Astrocyte of the hippocampus (primary cell): ENCODE measurements around the gene EPHA4.

ENCODE experiments used
- DNase-seq: peaks from one replicate; pipeline ENCODE4 v3.0.0; 2011; ENCODE audit warnings: low read depth, low spot score

Gene EPHA4

DNA sequence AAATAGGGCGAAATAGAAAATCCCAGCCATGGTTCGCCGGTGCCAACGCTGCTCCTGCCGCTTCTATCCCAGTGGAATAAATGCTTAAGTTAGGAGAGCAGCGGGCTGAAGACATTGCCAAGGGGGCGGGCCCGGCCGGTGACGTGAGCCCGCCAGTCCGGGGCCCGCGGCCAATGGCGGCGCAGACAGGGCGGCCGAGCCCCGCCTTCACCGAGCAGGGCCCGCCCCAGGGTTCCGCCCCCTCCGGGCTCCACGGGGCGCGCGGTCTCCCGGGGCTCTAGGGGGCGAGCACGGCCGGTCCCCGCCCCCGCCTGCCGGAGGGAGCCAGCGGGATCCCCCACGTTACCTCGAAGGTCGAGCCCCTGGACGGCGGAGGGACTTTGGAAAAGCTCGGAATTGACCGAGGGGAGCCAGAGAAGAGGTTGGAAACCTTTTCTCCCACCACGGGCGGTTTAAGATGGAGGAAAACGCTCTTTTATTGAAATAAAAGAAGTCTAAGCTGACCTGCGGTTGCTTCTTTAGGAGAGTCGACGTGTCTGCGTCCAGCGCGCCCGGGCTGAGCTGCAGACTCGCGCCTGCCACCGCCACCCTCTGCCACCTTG, at the start of gene EPHA4:
Gene EPHA4 (minus strand): TSS at position 86 of the 602 bp plus-strand sequence. CDS start 56 bp downstream, at position 30.
- DNase-seq, result peak; percentile 98

- no peak for DNase-seq
Measured at GRCh38 chr2:221618007-221618406, 45.9 kb upstream of the EPHA4 start.

DNA sequence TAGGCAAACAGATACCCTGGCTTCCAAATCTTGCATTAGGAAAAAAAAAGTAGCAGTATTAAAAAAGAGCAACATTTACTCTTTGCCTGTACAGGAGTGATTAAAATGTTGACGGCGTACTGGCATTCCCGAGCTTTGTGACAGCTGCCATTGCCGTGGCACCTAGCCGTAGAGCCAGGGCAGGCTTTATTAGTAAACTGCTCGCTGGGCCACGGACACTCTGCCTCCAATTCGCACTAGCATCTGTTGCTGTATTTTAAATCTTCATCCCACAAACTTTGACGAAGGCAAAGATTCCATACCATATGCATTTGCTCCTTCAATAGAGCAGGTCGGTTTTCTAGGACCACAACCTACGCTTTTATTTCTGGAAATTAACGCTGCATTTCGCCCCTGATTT, 44.5 kb upstream of the EPHA4 start:
- no peak for DNase-seq

GRCh38 chr2:221614274-221614673, 42.2 kb upstream of the EPHA4 start:
- DNase-seq, result no peak

GRCh38 chr2:221612800-221613199, 40.7 kb upstream of the EPHA4 start:
- DNase-seq, result no peak

DNA sequence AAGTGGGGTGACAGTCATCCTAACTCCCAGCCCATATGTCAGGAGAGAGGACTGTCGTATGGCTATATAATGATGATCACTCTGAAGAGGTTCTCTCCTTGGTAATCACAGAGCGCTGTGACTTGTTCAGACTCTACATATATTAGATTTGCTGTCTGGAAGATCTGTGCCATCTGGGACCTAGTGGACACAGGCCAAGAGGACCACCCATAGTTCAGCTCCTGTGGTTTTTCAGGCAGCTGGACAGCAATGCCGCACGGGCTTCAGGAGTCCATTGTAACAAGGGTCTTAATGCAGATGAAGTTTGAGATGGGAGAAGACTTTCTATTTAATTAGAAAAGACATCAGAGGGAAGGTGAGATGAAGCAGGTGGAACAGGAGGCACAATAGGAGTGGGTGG, 40.1 kb upstream of the EPHA4 start:
- no peak for DNase-seq

DNA sequence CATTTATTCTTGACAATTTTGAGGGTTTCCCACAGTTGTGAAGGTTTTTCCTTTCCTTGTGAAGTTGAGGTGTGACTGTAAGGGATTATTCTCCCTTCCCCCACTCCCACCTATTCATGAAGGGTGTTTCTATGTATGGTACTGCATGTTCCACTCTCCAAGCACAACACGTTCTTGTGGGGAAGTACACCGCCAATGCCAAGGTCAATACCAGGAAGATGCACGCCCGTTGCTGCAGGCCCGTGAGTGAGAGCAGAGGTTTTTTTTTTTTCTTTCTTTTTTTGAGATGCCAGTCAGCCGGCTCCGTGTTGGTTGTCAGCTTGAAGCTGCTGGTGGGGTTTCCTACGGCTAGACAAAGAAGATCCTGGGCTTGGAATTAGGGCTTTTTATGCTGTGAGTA, 38.6 kb upstream of the EPHA4 start:
- DNase-seq, result no peak

DNA sequence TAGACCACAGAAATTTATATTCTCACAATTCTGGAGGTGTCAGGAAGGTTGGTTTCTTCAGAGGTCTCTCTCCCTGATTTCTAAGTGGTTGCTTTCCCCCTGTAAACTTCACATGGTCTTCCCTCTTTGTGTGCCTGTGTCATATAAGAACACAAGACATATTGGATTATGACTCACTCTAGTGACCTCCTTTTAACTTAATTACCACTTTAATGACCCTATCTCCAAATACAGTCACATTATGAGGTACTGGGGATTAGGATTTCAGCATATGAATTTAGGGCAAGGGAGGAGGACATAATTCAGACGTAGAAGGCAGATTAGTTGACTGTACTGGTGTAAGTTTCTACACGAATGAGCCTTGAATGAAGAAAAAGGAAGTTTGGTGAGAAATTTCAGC, 38.2 kb upstream of the EPHA4 start:
- no peak for DNase-seq

DNA sequence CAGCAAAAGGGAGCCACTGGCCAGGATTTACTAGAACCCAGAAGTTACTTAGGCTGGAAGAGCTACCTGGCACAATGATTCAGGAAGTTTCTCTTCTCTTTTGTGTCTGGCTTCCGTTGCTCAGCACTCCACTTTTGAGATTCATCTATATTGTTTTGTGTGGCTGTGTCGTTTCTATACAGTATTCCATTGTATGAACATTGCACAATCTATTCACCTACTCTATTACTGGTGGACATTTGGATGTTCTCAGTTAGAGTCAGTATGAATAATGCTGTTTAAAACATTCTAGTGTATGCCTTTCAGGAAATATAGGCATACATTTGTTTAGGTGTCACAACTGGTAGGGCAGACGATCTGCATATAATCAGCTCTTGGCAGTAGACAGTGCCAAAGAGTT, 36.3 kb upstream of the EPHA4 start:
- no peak for DNase-seq

DNA sequence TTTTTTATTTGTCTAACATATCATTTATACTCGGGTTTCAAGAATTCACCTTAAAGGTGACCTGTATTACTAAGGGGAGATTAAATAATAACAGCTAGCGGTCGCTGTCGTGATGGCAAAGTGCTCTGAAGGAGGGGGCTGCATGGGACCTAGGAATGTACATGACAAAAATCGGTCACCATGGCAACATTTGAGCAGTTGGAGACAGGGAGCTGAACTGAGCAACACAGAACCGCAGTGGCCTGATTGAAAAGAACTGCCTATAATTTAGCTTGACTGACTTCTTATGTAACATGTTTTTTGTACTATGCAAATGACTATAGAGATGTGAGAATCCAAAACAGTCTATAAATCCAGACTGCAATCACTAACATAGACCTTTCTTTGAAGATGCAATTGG, 34.3 kb upstream of the EPHA4 start:
- peak; percentile 20 for DNase-seq

DNA sequence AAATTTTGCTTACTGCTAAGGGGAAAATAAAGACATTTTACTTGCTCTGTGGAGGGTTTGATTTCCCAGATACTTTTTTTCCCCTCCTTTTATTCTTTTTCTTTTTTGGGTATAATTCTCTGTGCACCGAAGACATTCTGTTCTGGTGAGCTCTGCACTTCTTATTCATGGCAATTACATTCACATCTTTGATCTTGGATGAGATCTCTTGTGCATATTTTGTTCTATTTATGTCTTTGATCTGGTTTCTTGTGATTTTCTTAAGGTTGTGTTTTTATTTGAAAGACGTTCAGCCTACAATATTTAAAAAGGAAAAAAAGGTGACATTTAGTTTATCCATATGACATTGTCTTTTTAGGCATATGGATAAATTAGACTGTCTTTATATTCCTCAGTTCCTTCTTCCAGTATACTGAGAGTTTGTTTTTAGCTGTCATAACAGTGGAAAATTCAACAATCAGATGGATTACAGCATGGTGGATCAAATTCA, 33.7 kb upstream of the EPHA4 start:
- no peak for DNase-seq

DNA sequence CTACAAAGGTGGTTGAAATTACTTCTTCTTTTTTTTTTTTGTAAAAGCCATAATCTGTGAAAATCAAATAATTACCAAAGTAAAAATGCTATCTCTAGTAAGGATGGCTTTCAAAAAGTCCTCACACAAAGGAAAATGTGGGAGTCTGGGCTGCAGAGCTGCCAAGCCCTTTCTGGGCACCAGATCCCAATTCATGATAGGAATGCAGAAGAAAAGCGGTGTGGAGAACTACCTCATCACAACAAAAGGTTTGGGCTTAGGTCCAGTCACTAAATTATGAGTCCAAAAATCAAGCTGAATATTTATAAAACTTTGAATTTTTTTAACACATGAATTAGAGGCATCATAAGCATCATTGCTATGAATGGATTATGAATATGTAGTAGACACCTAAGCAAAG, 30.8 kb upstream of the EPHA4 start:
- peak; percentile 52 for DNase-seq

- DNase-seq, result no peak
Measured at GRCh38 chr2:221601376-221601775, 29.3 kb upstream of the EPHA4 start.

GRCh38 chr2:221600388-221600787, 28.3 kb upstream of the EPHA4 start:
- DNase-seq, result no peak

- DNase-seq, result peak; percentile 40
Measured at GRCh38 chr2:221596192-221596591, 24.1 kb upstream of the EPHA4 start.

DNA sequence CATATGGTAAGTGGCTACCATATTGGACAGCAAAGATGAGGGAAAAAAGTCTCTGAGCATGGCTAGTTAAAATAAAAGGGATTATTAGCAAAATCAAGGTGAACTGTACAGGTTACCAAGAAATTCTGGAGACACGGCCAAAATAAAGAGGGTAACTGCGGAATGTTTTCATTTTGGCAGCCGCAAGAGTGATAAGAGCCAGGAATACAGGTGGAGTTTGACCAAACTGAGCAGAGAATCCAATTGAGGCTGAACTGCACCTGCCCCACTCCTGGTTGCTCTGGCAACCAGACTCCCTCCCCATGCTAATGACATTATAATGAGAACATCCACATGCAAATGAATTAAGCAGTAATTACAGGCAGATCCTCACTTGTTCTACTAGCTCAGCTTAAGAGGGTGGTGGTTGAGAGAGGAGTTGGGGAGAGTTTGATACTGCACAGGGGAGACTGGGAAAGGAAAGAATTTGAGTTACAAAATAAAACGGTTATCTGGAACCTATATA, 18.8 kb upstream of the EPHA4 start:
- no peak for DNase-seq

- no peak for DNase-seq
Measured at GRCh38 chr2:221589696-221590095, 17.6 kb upstream of the EPHA4 start.

GRCh38 chr2:221588306-221588985, 16.3 kb upstream of the EPHA4 start:
- DNase-seq, result no peak

- no peak for DNase-seq
Measured at GRCh38 chr2:221581986-221582385, 9.9 kb upstream of the EPHA4 start.

DNA sequence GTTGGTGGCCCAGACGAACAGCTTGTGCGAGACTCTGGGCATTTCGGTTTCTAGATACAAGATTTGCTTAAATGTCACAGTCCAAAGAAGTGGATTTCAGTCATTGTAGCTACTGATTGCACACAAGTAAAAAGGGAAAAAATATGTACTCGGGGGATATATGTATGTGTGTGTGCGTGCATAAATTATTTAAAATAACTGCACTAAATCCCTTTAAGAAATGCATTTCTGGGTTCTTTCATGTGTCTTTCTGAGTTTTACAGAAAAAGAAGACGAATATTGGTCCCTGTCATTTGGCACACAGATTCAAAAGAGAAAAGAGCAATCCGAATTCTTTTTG, 2.1 kb upstream of the EPHA4 start:
- DNase-seq, result no peak

DNA sequence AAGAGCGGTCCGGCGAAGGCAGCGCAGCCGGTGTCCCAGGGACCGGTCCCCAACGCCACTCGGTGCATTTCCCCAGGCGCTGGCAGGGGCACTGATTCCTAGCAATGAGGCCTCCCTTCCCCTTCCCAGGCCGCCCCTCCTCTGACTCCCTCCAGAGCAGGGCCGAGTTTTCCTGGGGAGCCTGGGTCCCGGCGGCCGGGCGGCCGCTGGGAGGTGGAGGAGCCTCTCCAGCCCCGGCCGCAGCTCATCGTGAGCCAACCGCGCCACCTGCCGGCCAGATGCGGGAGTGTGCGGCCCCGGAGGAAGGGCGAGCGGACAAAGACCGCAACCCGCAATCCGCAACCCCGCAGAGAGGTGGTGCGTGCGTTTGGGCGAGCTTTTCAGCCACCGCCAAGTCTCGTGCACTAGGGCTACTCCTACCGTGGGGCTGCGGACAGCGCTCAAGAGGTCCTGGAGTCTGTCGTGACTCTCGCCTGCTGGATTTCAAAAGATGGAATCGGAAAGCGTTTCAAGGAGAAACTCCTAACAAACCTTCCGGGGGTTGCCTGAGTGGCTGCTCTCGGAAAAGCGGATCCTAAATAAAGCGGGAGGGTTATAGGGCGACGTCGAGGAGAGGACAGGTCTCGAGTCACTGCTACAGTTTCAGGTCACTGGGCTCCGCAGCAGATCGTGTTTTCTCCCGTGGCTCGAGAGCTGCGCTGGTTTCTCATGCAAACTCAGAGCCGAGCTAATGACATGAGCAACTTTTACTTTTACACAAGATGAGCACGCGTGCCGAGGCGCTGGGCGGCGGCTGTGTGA, 1.5 kb upstream of the EPHA4 start:
- peak; percentile 95 for DNase-seq

DNA sequence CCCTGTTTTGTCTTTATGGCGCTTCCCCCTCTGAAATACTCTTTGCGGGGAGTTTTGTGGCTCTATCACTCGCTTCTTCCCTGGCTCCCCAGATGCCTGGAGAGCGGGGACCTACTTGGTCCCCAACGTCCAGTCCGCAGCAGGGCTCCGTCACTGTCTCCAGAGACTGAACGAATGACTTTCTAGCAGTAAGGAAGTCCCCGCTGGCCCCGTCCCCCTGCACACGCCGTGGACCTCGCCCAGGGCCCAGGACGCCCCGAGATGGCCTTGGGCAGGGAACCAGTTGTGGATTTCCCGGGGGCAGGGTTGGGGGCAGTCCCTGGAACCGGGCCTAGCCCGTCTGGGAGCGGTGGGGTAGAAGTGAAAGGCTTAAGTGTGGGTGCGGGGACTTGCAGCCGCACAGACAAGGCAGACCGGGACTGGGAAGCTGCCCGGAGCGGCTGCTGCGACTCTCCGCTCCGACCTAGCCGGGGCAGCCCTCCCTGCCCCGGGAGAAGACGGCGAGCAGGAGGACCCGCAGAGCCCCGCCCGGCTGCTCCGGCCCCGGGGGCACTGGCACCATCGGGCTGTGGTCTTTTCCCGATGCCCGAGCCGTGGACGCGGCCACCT, 821 bp upstream of the EPHA4 start:
- peak; percentile 82 for DNase-seq
